Endothelial cell of umbilical vein (primary cell): ENCODE results near the gene RGS7. TPM values are rescaled to one million over a fixed set of nuclear protein-coding genes. Genes with fewer than 3 reads are reported as not detected.

Experiments
- BruUV-seq: library from RNA; stranded (reverse); fragments of 400-500 nt; replicated peaks from 2 replicates; lab custom pipeline; 2021; lab: Mats Ljungman, UMichigan
- CTCF ChIA-PET: fragments of 300-600, 350-600 bp; sonication (Branson Sonifier 250); formaldehyde crosslinking; loops from one replicate; lab custom pipeline; 2021; ENCODE audit warnings: antibody characterized with exemption, inconsistent platforms; lab: Charles Lee
- POLR2A ChIA-PET: fragments of 300-600, 350-600 bp; sonication (Branson Sonifier 250); formaldehyde crosslinking; loops from one replicate; lab custom pipeline; 2021; ENCODE audit warnings: antibody characterized with exemption, inconsistent platforms; lab: Charles Lee
- DNase-seq: peaks from one replicate; pipeline ENCODE4 v3.0.0-alpha.2; 2011; ENCODE audit warnings: low read depth, low spot score
- FAIRE-seq: peaks from 2 replicates; lab custom pipeline; 2011; peaks lifted over from hg19 to GRCh38; lab: Jason Lieb, UNC
- H2AFZ ChIP-seq: 2 replicates; pipeline ENCODE4 v1.6.0; 2012; ENCODE audit warnings: low read depth, low read length, control low read depth, inconsistent platforms
- H3K27ac ChIP-seq: 2 replicates; pipeline ENCODE4 v1.5.1; 2011; ENCODE audit warnings: low read depth, mild to moderate bottlenecking, control low read depth, low read length, moderate library complexity; ENCODE audit not compliant: insufficient read depth
- H3K27me3 ChIP-seq, 2 experiments: 2 replicates each; pipeline versions ENCODE4 v1.6.0 to v1.6.1; 2011; ENCODE audit warnings: low read length in 2 of 2, mixed read lengths in 1 of 2; ENCODE audit not compliant: control insufficient read depth in 2 of 2, insufficient read depth in 2 of 2
- H3K36me3 ChIP-seq, 2 experiments: 2 replicates in 1 of 2; 3 replicates in 1 of 2; pipeline ENCODE4 v1.5.1; 2011; ENCODE audit warnings: low read length in 2 of 2, mild to moderate bottlenecking in 1 of 2, moderate library complexity in 1 of 2; ENCODE audit not compliant: control insufficient read depth in 2 of 2, insufficient read depth in 2 of 2; ENCODE audit errors: extremely low read depth in 1 of 2
- H3K4me1 ChIP-seq: 3 replicates; pipeline ENCODE4 v1.5.1; 2011; ENCODE audit warnings: mild to moderate bottlenecking, low read length; ENCODE audit not compliant: control insufficient read depth, insufficient read depth; ENCODE audit errors: extremely low read depth
- H3K4me2 ChIP-seq: 2 replicates; pipeline ENCODE4 v1.6.1; 2011; ENCODE audit warnings: low read length, control low read depth, mixed read lengths; ENCODE audit not compliant: insufficient read depth
- H3K4me3 ChIP-seq, 3 experiments: fragments of 200-600 bp in 1 of 3; sonication (generic), shearing (Covaris generic) in 1 of 3; replicated peaks in 1 of 3; 2 replicates each; pipeline ENCODE4 v1.5.1; 2011 to 2016; ENCODE audit warnings: control low read depth in 3 of 3, low read length in 3 of 3, mild to moderate bottlenecking in 2 of 3, inconsistent platforms in 1 of 3, low read depth in 1 of 3, moderate library complexity in 1 of 3; ENCODE audit not compliant: insufficient read depth in 1 of 3
- H3K79me2 ChIP-seq: 2 replicates; pipeline ENCODE4 v1.6.0; 2012; ENCODE audit warnings: low read length, inconsistent platforms; ENCODE audit not compliant: control insufficient read depth, insufficient read depth
- H3K9ac ChIP-seq: replicated peaks from 2 replicates; pipeline ENCODE3; 2011; ENCODE audit warnings: low read length, control low read depth; ENCODE audit not compliant: insufficient read depth; ENCODE audit errors: extremely low read depth
- H3K9me1 ChIP-seq: replicated peaks from 3 replicates; pipeline ENCODE4 v1.6.0; 2011; ENCODE audit warnings: mild to moderate bottlenecking, low read length; ENCODE audit not compliant: control insufficient read depth, insufficient read depth; ENCODE audit errors: extremely low read depth
- H3K9me3 ChIP-seq: replicated peaks from 2 replicates; pipeline ENCODE4 v1.5.1; 2012; ENCODE audit warnings: low read length, inconsistent platforms; ENCODE audit not compliant: control insufficient read depth, insufficient read depth
- H4K20me1 ChIP-seq: replicated peaks from 2 replicates; pipeline ENCODE3; 2011; ENCODE audit warnings: mild to moderate bottlenecking, low read length; ENCODE audit not compliant: control insufficient read depth, insufficient read depth; ENCODE audit errors: extremely low read depth
- CTCF ChIP-seq, 2 donors: IDR thresholded peaks; 1 replicate in 1 of 2; 2 replicates in 1 of 2; pipeline ENCODE4 v1.5.1; 2011; ENCODE audit warnings: low read length in 2 of 2, mild to moderate bottlenecking in 2 of 2, moderate library complexity in 2 of 2, control low read depth in 1 of 2, inconsistent platforms in 1 of 2, low read depth in 1 of 2; ENCODE audit not compliant: insufficient read depth in 1 of 2; ENCODE audit errors: extremely low read depth in 1 of 2
- EZH2 ChIP-seq: IDR thresholded peaks from 2 replicates; pipeline ENCODE4 v1.6.1; 2012; ENCODE audit warnings: borderline replicate concordance, low read depth, mild to moderate bottlenecking, moderate library complexity, low read length, inconsistent platforms; ENCODE audit not compliant: severe bottlenecking
- FOS ChIP-seq: IDR thresholded peaks from 2 replicates; pipeline ENCODE4 v1.6.1; 2011; ENCODE audit warnings: mild to moderate bottlenecking, low read length, moderate library complexity, borderline replicate concordance; ENCODE audit not compliant: insufficient read depth
- GATA2 ChIP-seq: IDR thresholded peaks from 2 replicates; pipeline ENCODE4 v1.7.0; 2011; ENCODE audit warnings: low read depth, mild to moderate bottlenecking, moderate library complexity, mixed read lengths, low read length; ENCODE audit not compliant: insufficient read length, insufficient read depth
- JUN ChIP-seq: IDR thresholded peaks from 2 replicates; pipeline ENCODE4 v1.6.1; 2011; ENCODE audit warnings: borderline replicate concordance, low read depth; ENCODE audit not compliant: insufficient read length, insufficient read depth
- MAX ChIP-seq: IDR thresholded peaks from 2 replicates; pipeline ENCODE4 v1.6.1; 2011; ENCODE audit not compliant: insufficient read depth, insufficient read length
- MYC ChIP-seq: IDR thresholded peaks from one replicate; pipeline ENCODE4 v1.6.1; 2011; ENCODE audit warnings: mild to moderate bottlenecking, low read depth, low read length
- POLR2A ChIP-seq: IDR thresholded peaks from 2 replicates; pipeline ENCODE4 v1.6.1; 2012; ENCODE audit warnings: low read depth, mild to moderate bottlenecking, control low read depth, low read length
- POLR2AphosphoS5 ChIP-seq: IDR thresholded peaks from 2 replicates; pipeline ENCODE4 v1.6.1; 2012; ENCODE audit warnings: low read depth, mild to moderate bottlenecking, control low read depth, low read length, moderate library complexity; ENCODE audit not compliant: insufficient read depth
- dilution Hi-C: fragments of 300-500 bp; cut with MboI; formaldehyde crosslinking; loops from one replicate; pipeline ENCODE4 v1.15.0; 2019; ENCODE audit warnings: low sequenced_read_pairs; ENCODE audit not compliant: extremely low pct_ligation_motif_present
- intact Hi-C: fragments of 100-400 bp; cut with micrococcal nuclease; formaldehyde crosslinking; loops from one replicate; pipeline ENCODE4 v1.10.0; 2022
- polyA plus RNA-seq, 4 experiments: library from polyadenylated mRNA; depleted of rRNA in 3 of 4; stranded (reverse) in 3 of 4; unstranded in 1 of 4; fragments of >200 nt; gene quantifications; 2 replicates each; pipeline versions ENCODE4 v1.2.1 to v1.2.3, GENCODE V29; 2011 to 2012; ENCODE audit warnings: missing spikeins in 1 of 4
- total RNA-seq: library from RNA; stranded (reverse); gene quantifications from 2 replicates; pipeline ENCODE4 v1.2.3, GENCODE V29; 2021

The RGS7 gene
- total and polyA plus RNA-seq, 2 donors (not counting 3 experiments of a cell fraction or from before 2014, with no cell fraction given), result 0.43 to 0.44 TPM

GRCh38 chr1:240836271-240836670 lies 520.7 kb downstream of the RGS7 start:
- no peak overlapping the region for H3K4me3 ChIP-seq
- intact Hi-C loops (no loop called here), dilution Hi-C loops (no loop called here)
- no peaks in the 10 kb centered on the region for H3K27me3 ChIP-seq
- peaks cover 6% of the 10 kb centered on the region for H3K4me1 ChIP-seq
- no peak for TF ChIP-seq MYC
- no peak for TF ChIP-seq POLR2A
- BruUV-seq, result no TSS peak
- ChIA-PET CTCF (no interaction called here), POLR2A (no interaction called here)
- no peak overlapping the region for H3K9ac ChIP-seq
- H3K36me3 ChIP-seq, result no peaks in the 10 kb centered on the region
- DNase-seq, result no peak
- no peaks in the 10 kb centered on the region for H4K20me1 ChIP-seq
- FAIRE-seq, result no peak
- H3K79me2 ChIP-seq, result no peaks in the 10 kb centered on the region
- H2AFZ ChIP-seq, result no peak overlapping the region
- H3K9me3 ChIP-seq, result no peaks in the 10 kb centered on the region
- H3K9me1 ChIP-seq, result no peaks in the 10 kb centered on the region
- no peak overlapping the region for H3K4me2 ChIP-seq
- no peak overlapping the region for H3K27ac ChIP-seq

- Histone ChIP-seq H3K27ac (no peak overlapping the region), H3K4me2 (no peak overlapping the region), H3K79me2 (no peaks in the 10 kb centered on the region), H3K9me1 (no peaks in the 10 kb centered on the region), H3K4me3 (no peak overlapping the region), H3K9me3 (no peaks in the 10 kb centered on the region), H3K36me3 (no peaks in the 10 kb centered on the region), H3K9ac (no peak overlapping the region), H3K27me3 (no peaks in the 10 kb centered on the region), H4K20me1 (no peaks in the 10 kb centered on the region), H2AFZ (no peak overlapping the region), H3K4me1 (peaks cover 13% of the 10 kb centered on the region)
- FAIRE-seq (no peak), DNase-seq (no peak)
- POLR2A ChIA-PET, result no interaction called here
- no TSS peak for BruUV-seq
- no peak for TF ChIP-seq POLR2AphosphoS5
- TF ChIP-seq FOS, result no peak
- no peak for TF ChIP-seq MAX
- TF ChIP-seq CTCF (IDR thresholded peaks at IDR 0.05; ENCODE audit: extremely low read depth in 1 of 2, insufficient read depth in 1 of 2, low read depth in 1 of 2, low read length in 2 of 2), result no peak
- TF ChIP-seq JUN, result no peak
- no peak for TF ChIP-seq MYC
- TF ChIP-seq POLR2A, result no peak
- TF ChIP-seq EZH2, result no peak
- no peak for TF ChIP-seq GATA2
- dilution Hi-C loops, result no loop called here
- CTCF ChIA-PET, result no interaction called here
- intact Hi-C loops, result no loop called here
Observed at GRCh38 chr1:240835291-240835690, 521.7 kb downstream of the RGS7 start.
